IPS DF 4.7 (cell line): ENCODE data around the gene CD48.
A peak's percentile ranks its signal among the peaks of the same experiment; 100 is the strongest.

Source experiments
- DNase-seq: peaks from one replicate; pipeline ENCODE4 v3.0.0-alpha.2; 2013; ENCODE audit warnings: low spot score; ENCODE audit errors: extremely low read depth

CD48 gene

GRCh38 chr1:160653620-160654016 lies 58.0 kb downstream of the CD48 start:
- DNase-seq, result no peak

- no peak for DNase-seq
These were observed 58.5 kb downstream of the CD48 start for GRCh38 chr1:160652924-160653619.

- peak; percentile 68 for DNase-seq
These were observed 59.5 kb downstream of the CD48 start for GRCh38 chr1:160652065-160652641.

GRCh38 chr1:160651433-160652064 lies 60.1 kb downstream of the CD48 start:
- no peak for DNase-seq

- DNase-seq, result no peak
These were observed 64.3 kb downstream of the CD48 start for GRCh38 chr1:160647329-160647720.

GRCh38 chr1:160646711-160647328 lies 64.8 kb downstream of the CD48 start, which contains the start of gene SLAMF1:
TSS of gene SLAMF1 (minus strand) at chr1:160647044. CDS start at chr1:160646945, 99 bp downstream.
- no peak for DNase-seq

GRCh38 chr1:160646180-160646579 lies 65.4 kb downstream of the CD48 start:
- no peak for DNase-seq

GRCh38 chr1:160645386-160646130 lies 66.1 kb downstream of the CD48 start:
- no peak for DNase-seq

GRCh38 chr1:160644399-160644798 lies 67.2 kb downstream of the CD48 start:
- DNase-seq, result no peak

GRCh38 chr1:160643138-160643537 lies 68.5 kb downstream of the CD48 start:
- DNase-seq, result no peak

- no peak for DNase-seq
These were observed 69.4 kb downstream of the CD48 start for GRCh38 chr1:160642281-160642644.

GRCh38 chr1:160641323-160642280 lies 70.0 kb downstream of the CD48 start:
- no peak for DNase-seq

- DNase-seq, result no peak
These were observed 71.1 kb downstream of the CD48 start for GRCh38 chr1:160640359-160641123.

GRCh38 chr1:160639652-160640051 lies 72.0 kb downstream of the CD48 start:
- no peak for DNase-seq

GRCh38 chr1:160638926-160639325 lies 72.7 kb downstream of the CD48 start:
- no peak for DNase-seq

- no peak for DNase-seq
These were observed 73.1 kb downstream of the CD48 start for GRCh38 chr1:160638540-160638857.

GRCh38 chr1:160637821-160638539 lies 73.6 kb downstream of the CD48 start:
- no peak for DNase-seq

- DNase-seq, result no peak
These were observed 74.6 kb downstream of the CD48 start for GRCh38 chr1:160637065-160637464.

- DNase-seq, result no peak
These were observed 75.1 kb downstream of the CD48 start for GRCh38 chr1:160636547-160636946.
